ENCODE data around the gene NINJ2.

Gene NINJ2

GRCh38 chr12:531951-532585 is 131.2 kb downstream of the NINJ2 start:
- DNase-seq (ENCODE audit: low read depth in 2 of 2), result no peak

- DNase-seq (ENCODE audit: low read depth in 2 of 2), result no peak
Measured at GRCh38 chr12:530821-531220, 132.4 kb downstream of the NINJ2 start.

DNA sequence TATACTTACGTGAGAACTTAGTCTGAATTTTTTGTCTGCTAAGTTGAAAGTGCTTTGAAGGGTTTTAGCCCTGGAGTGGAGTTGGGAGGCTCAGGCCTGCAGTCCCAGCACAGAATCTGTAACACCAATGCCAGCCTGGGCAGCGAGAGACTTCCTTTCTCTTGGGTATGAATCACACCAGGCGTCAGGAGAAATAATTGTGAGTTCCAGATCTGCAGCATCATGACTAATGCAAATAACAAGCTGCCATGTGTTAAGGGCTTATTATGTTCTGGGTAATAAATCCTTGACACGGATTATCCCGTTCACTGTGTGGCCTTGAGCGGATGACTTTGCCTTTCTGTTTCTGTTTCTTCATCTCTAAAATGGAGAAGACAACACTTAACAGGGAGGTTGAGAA is 132.9 kb downstream of the NINJ2 start:
- DNase-seq (ENCODE audit: low read depth in 2 of 2), result no peak

GRCh38 chr12:527729-528128 is 135.5 kb downstream of the NINJ2 start:
- DNase-seq (ENCODE audit: low read depth in 2 of 2), result no peak

- DNase-seq (ENCODE audit: low read depth in 2 of 2), result no peak
Measured at GRCh38 chr12:527241-527640, 136.0 kb downstream of the NINJ2 start.

DNA sequence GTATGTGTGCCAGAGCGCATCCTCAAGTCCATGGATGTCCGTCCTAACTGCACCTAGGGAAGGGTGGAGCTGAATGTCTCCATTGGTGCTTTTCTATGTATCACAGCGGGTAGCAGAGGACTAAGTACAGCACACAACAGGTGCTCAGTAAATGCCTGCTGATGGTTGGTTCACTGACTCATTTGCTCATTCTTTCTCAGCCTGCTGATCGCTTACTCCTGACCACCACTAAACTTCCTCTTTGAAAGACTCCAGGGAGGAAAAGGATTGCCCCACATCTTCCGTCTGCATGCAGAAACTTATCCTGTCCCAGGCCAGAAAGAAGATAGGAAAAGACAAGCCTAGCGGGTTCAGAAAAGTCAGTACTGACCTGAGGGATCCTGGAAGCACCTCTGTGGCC is 137.2 kb downstream of the NINJ2 start:
- no peak for DNase-seq (ENCODE audit: low read depth in 2 of 2)

DNA sequence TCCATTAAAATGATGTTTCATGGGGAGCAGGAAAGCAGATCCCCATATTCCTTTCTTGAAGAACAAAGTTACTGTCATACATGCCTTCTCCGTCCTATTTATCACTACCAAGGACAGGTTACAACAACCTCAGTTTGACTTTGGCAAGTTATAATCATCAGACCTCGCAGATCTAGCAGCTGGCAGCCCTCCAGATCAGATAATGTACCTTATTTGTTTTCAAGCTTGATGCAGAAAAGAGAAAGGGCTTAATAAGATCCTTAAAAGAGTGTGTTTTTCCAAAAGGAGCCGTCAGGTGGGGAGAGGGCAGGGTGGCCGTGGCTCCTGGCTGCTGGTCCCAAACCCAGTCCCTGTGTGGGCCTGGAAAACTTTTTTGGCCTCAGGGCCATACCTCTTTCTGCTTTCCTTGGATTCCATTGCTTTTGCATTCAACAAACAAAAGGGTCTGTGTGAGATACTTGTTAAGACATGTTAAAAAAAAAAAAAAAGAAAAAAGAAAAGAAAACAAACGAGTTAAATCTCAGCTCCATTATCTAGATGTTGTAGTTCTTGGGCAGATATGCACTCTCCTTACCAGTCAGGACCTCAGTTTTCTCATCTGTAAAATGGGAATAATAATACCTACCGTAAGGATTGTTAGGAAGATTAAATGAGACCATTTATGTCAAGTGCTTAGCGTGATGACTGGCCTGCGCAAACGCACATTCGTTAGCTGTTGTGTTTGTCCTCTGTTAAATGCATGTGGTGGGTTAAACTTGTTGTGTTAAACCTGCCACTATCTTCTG is 138.9 kb downstream of the NINJ2 start:
- DNase-seq (ENCODE audit: low read depth in 2 of 2), result no peak

DNA sequence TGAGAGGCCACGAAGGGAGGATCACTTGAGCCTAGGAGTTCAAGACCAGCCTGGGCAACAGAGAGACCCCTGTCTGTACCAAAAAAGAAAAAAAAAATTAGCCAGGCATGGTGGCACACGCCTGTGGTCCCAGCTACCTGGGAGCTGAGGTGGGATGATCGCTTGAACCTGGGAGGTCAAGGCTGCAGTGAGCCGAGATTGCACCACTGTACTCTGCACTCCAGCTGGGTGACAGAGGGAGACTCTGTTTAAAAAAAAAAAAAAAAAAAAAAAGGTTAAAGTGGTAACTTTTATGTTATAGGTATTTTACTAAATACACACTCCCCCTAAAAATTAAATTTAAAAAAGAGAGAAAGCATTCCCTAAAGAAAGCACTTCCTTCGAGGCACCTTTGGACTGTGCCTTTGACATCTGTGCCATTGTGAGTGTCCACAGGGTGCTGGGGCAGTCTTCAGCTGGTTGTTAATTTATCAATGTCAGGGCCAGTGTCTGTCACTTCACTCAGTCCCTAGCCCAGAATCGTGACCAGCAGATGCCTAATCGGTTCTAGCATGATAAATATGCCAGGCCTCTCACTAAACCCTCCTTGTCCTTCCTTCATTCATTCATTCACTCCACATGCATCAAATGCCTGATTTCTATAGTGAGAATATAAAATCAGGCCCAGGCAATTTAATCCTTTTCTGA is 140.4 kb downstream of the NINJ2 start:
- DNase-seq (ENCODE audit: low read depth in 2 of 2), result no peak

DNA sequence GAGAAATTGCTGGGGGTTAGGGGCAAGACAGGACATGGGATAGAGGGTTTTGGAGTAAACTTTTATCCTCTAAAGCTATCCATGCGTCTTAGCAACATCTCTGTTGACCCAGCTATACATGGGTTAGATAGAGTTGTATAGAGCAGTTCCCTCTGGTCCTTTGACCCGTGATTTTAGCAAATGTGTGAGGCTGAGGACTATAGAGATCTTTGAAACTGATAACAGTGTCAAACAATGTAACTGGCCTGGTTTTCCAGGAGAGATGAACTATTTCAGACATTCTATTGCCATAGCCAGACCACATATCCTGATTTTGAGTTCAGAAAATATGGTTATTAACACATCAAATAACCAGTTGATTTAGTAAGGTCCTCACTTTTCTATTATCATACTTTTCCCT is 143.1 kb downstream of the NINJ2 start:
- no peak for DNase-seq (ENCODE audit: low read depth in 2 of 2)

GRCh38 chr12:517538-517937 is 145.7 kb downstream of the NINJ2 start:
- DNase-seq (ENCODE audit: low read depth in 2 of 2), result no peak

All from stimulated activated CD4-positive, alpha-beta T cell treated with anti-CD3 and anti-CD28 coated beads, Interleukin-15, amount 100 ng/mL, for 48 hours (primary cell).